Lung (tissue), 12 donors: ENCODE data around the gene VSNL1. TPM values are rescaled to one million over a fixed set of nuclear protein-coding genes. Genes with fewer than 3 reads are reported as not detected.
A peak's percentile ranks its signal among the peaks of the same experiment; 100 is the strongest.

Experiments
- ATAC-seq: fragments of 200-7000 bp; cut with Tn5 transposase; one replicate; pipeline ENCODE4 v1.9.1; 2020; ENCODE audit warnings: moderate number of reproducible peaks; ENCODE audit not compliant: insufficient read depth, low FRiP score
- DNase-seq, 3 donors: peaks; one replicate each; pipeline ENCODE4 v3.0.0-alpha.2; 2013 to 2017
- H3K27ac ChIP-seq, 2 donors: one replicate each; pipeline ENCODE4 v1.5.1; 2013; ENCODE audit warnings: mild to moderate bottlenecking in 2 of 2, moderate library complexity in 2 of 2, control low read depth in 1 of 2, inconsistent platforms in 1 of 2, low read depth in 1 of 2, low read length in 1 of 2
- H3K27me3 ChIP-seq, 3 donors: one replicate each; pipeline ENCODE4 v1.5.1; 2013; ENCODE audit warnings: low read length in 2 of 3; ENCODE audit not compliant: control insufficient read depth in 3 of 3, insufficient read depth in 3 of 3
- H3K36me3 ChIP-seq, 4 donors: one replicate each; pipeline ENCODE4 v1.5.1; 2013; ENCODE audit warnings: low read length in 4 of 4, mild to moderate bottlenecking in 1 of 4, moderate library complexity in 1 of 4; ENCODE audit not compliant: control insufficient read depth in 4 of 4, insufficient read depth in 4 of 4
- H3K4me1 ChIP-seq, 5 donors: one replicate each; pipeline ENCODE4 v1.5.1; 2013; ENCODE audit warnings: low read length in 5 of 5, mild to moderate bottlenecking in 2 of 5, moderate library complexity in 1 of 5; ENCODE audit not compliant: control insufficient read depth in 5 of 5, insufficient read depth in 5 of 5
- H3K4me3 ChIP-seq: one replicate; pipeline ENCODE4 v1.5.1; 2013; ENCODE audit warnings: mild to moderate bottlenecking, control low read depth, moderate library complexity
- H3K9ac ChIP-seq, 2 donors: one replicate each; pipeline ENCODE4 v1.5.1; 2013; ENCODE audit warnings: low read length in 2 of 2, control low read depth in 1 of 2; ENCODE audit not compliant: insufficient read depth in 1 of 2
- H3K9me3 ChIP-seq, 4 donors: one replicate each; pipeline ENCODE4 v1.5.1; 2013; ENCODE audit warnings: low read length in 3 of 4, mild to moderate bottlenecking in 1 of 4, moderate library complexity in 1 of 4; ENCODE audit not compliant: control insufficient read depth in 4 of 4, insufficient read depth in 3 of 4
- WGBS, 2 donors: extraction: QIAGEN DNeasy Blood & Tissue Kit; methylation state at CpG; one replicate each; pipeline ENCODE4 v1.1.7; 2013; 5-methylcytosine and 5-hydroxymethylcytosine counted together
- polyA plus RNA-seq, 2 donors: library from polyadenylated mRNA; stranded (reverse); fragments of 200-250 nt; gene quantifications; one replicate each; pipeline ENCODE4 v1.2.1, GENCODE V29; 2013
- total RNA-seq, 2 donors: library from RNA; depleted of rRNA in 1 of 2; stranded (reverse); fragments of >200 nt in 1 of 2; gene quantifications; one replicate each; pipeline ENCODE4 v1.2.1, GENCODE V29; 2014 to 2021
- TF ChIP-seq, protein P1 (sequence below): IDR thresholded peaks from 2 replicates; pipeline ENCODE4 v1.5.1; 2012; ENCODE audit warnings: mild to moderate bottlenecking; ENCODE audit errors: control extremely low read depth, extremely low read depth
- donor health status: control.
- donor health status: control.
- donor health status: Bipolar disorder and iron deficiency.
- donor health status: healthy.
- donor health status: DM: yes; HTN: yes; CAD: no.

The VSNL1 gene
- total and polyA plus RNA-seq, 4 donors: 0.87 to 6.9 (median 1.5) TPM

GRCh38 chr2:17579605-17580318 is 39.3 kb downstream of the VSNL1 start:
- WGBS, 2 donors: 76 to 84% methylated on average over 3 of the region's 3 CpGs
- Histone ChIP-seq H3K4me1 (peaks cover 0 to 10% (median 0%) of the 10 kb centered on the region in 5 donors), H3K27me3 (no peaks in the 10 kb centered on the region), H3K36me3 (no peaks in the 10 kb centered on the region), H3K4me3 (no peak overlapping the region), H3K9ac (no peak overlapping the region), H3K9me3 (no peaks in the 10 kb centered on the region), H3K27ac (no peak overlapping the region)
- DNase-seq (no peak), ATAC-seq (no peak)
- TF ChIP-seq, protein P1, sequence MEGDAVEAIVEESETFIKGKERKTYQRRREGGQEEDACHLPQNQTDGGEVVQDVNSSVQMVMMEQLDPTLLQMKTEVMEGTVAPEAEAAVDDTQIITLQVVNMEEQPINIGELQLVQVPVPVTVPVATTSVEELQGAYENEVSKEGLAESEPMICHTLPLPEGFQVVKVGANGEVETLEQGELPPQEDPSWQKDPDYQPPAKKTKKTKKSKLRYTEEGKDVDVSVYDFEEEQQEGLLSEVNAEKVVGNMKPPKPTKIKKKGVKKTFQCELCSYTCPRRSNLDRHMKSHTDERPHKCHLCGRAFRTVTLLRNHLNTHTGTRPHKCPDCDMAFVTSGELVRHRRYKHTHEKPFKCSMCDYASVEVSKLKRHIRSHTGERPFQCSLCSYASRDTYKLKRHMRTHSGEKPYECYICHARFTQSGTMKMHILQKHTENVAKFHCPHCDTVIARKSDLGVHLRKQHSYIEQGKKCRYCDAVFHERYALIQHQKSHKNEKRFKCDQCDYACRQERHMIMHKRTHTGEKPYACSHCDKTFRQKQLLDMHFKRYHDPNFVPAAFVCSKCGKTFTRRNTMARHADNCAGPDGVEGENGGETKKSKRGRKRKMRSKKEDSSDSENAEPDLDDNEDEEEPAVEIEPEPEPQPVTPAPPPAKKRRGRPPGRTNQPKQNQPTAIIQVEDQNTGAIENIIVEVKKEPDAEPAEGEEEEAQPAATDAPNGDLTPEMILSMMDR: no peak

- TF ChIP-seq, protein P1: no peak
- Histone ChIP-seq H3K9ac (no peak overlapping the region), H3K36me3 (no peaks in the 10 kb centered on the region), H3K27me3 (no peaks in the 10 kb centered on the region), H3K9me3 (no peaks in the 10 kb centered on the region), H3K4me3 (no peak overlapping the region), H3K27ac (no peak overlapping the region), H3K4me1 (peaks cover 0 to 10% (median 0%) of the 10 kb centered on the region in 5 donors)
- DNase-seq (no peak), ATAC-seq (no peak)
- 80 to 86% methylated on average over 2 of the region's 2 CpGs for WGBS, 2 donors
These were observed 39.8 kb downstream of the VSNL1 start for GRCh38 chr2:17580319-17580715.

- no peaks in the 10 kb centered on the region for H3K27me3 ChIP-seq
- no peak for ATAC-seq
- peaks cover 0 to 10% (median 0%) of the 10 kb centered on the region in 5 donors for H3K4me1 ChIP-seq
- no peak overlapping the region for H3K4me3 ChIP-seq
- H3K36me3 ChIP-seq: no peaks in the 10 kb centered on the region
- WGBS, 2 donors: 62 to 72% methylated on average over 2 of the region's 2 CpGs
- no peak for DNase-seq
- TF ChIP-seq, protein P1: no peak
- no peaks in the 10 kb centered on the region for H3K9me3 ChIP-seq
- no peak overlapping the region for H3K9ac ChIP-seq
- H3K27ac ChIP-seq: no peak overlapping the region
These were observed 41.3 kb downstream of the VSNL1 start for GRCh38 chr2:17581831-17582230.

DNA sequence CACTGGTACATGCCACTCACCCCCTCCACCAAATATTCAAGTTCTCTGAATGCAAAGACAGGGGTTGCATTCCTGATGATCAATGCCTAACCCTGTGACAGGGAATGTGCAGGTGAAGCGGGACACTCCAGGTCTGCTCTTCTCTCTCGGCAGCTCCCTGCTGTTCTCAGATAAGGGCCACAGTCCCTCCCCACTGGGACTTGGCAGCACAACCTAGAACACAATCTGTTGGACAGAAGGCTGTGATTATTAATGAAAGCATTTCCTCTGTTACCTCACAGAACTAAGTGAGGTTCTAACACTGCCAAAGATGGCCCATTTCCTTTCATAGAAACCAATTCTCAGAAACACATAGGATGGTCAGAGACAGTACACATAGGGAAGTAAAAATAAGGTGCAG is 42.7 kb downstream of the VSNL1 start:
- H3K4me3 ChIP-seq: no peak overlapping the region
- no peaks in the 10 kb centered on the region for H3K36me3 ChIP-seq
- ATAC-seq (no peak), DNase-seq (no peak)
- H3K27ac ChIP-seq: peak overlapping the region in 1 of 2 donors; percentile 77
- no peaks in the 10 kb centered on the region for H3K27me3 ChIP-seq
- no peak overlapping the region for H3K9ac ChIP-seq
- TF ChIP-seq, protein P1: no peak
- H3K4me1 ChIP-seq: peaks cover 0 to 9% (median 0%) of the 10 kb centered on the region in 5 donors
- no peaks in the 10 kb centered on the region for H3K9me3 ChIP-seq
- 68 to 88% methylated on average over 2 of the region's 2 CpGs for WGBS, 2 donors
